Measurements from ENCODE around the gene SH3GLB1. TPM values are rescaled to one million over a fixed set of nuclear protein-coding genes. Genes with fewer than 3 reads are reported as not detected.

Gene SH3GLB1
- total and polyA plus RNA-seq, 4 donors: 26.4 to 103 (median 65.4) TPM

- no peak overlapping the region for H3K4me3 ChIP-seq (ENCODE audit: low read length in 2 of 2)
Measured at GRCh38 chr1:86747304-86747703, 42.9 kb downstream of the SH3GLB1 start.

GRCh38 chr1:86748622-86749373, 44.4 kb downstream of the SH3GLB1 start:
- no peak overlapping the region for H3K4me3 ChIP-seq (ENCODE audit: low read length in 2 of 2)
- intact Hi-C loops (cut with DNase I): no loop called here
- H3K27ac ChIP-seq (ENCODE audit: low read depth in 1 of 2, low read length in 2 of 2): no peak overlapping the region
- no peaks in the 10 kb centered on the region for H3K9me3 ChIP-seq (ENCODE audit: control insufficient read depth, low read length)
- ATAC-seq (ENCODE audit: low FRiP score): no peak
- no peaks in the 10 kb centered on the region for H3K27me3 ChIP-seq (ENCODE audit: control insufficient read depth in 1 of 2, insufficient read depth in 2 of 2, low read length in 1 of 2)
- DNase-seq: no peak
- no peaks in the 10 kb centered on the region for H3K4me1 ChIP-seq (ENCODE audit: control insufficient read depth in 1 of 2, insufficient read depth in 2 of 2, low read length in 2 of 2)
- H3K36me3 ChIP-seq (ENCODE audit: control insufficient read depth in 1 of 2, insufficient read depth in 2 of 2, low read length in 1 of 2): peaks cover 0 to 2% of the 10 kb centered on the region in 2 donors
- WGBS, 2 donors: 83 to 86% methylated on average over 4 of the region's 4 CpGs

More at GRCh38 chr1:86747304-86747703, 42.9 kb downstream of the SH3GLB1 start:
- DNase-seq (no peak), ATAC-seq (ENCODE audit: low FRiP score) (no peak)
- intact Hi-C loops (cut with DNase I): no loop called here
- H3K36me3 ChIP-seq (ENCODE audit: control insufficient read depth in 1 of 2, insufficient read depth in 2 of 2, low read length in 1 of 2): peaks cover 0 to 2% of the 10 kb centered on the region in 2 donors
- WGBS, 2 donors: 33% methylated on average over 1 of the region's 1 CpG
- H3K9me3 ChIP-seq (ENCODE audit: control insufficient read depth, low read length): no peaks in the 10 kb centered on the region
- no peaks in the 10 kb centered on the region for H3K27me3 ChIP-seq (ENCODE audit: control insufficient read depth in 1 of 2, insufficient read depth in 2 of 2, low read length in 1 of 2)
- H3K4me1 ChIP-seq (ENCODE audit: control insufficient read depth in 1 of 2, insufficient read depth in 2 of 2, low read length in 2 of 2): no peaks in the 10 kb centered on the region
- H3K27ac ChIP-seq (ENCODE audit: low read depth in 1 of 2, low read length in 2 of 2): no peak overlapping the region

GRCh38 chr1:86750076-86750475, 45.7 kb downstream of the SH3GLB1 start:
- Histone ChIP-seq H3K9me3 (ENCODE audit: control insufficient read depth, low read length) (no peaks in the 10 kb centered on the region), H3K36me3 (ENCODE audit: control insufficient read depth in 1 of 2, insufficient read depth in 2 of 2, low read length in 1 of 2) (peaks cover 0 to 2% of the 10 kb centered on the region in 2 donors), H3K4me3 (ENCODE audit: low read length in 2 of 2) (no peak overlapping the region), H3K27me3 (ENCODE audit: control insufficient read depth in 1 of 2, insufficient read depth in 2 of 2, low read length in 1 of 2) (no peaks in the 10 kb centered on the region), H3K4me1 (ENCODE audit: control insufficient read depth in 1 of 2, insufficient read depth in 2 of 2, low read length in 2 of 2) (no peaks in the 10 kb centered on the region), H3K27ac (ENCODE audit: low read depth in 1 of 2, low read length in 2 of 2) (no peak overlapping the region)
- 82% methylated on average over 1 of the region's 1 CpG for WGBS, 2 donors
- intact Hi-C loops (cut with DNase I): no loop called here
- ATAC-seq (ENCODE audit: low FRiP score) (no peak), DNase-seq (no peak)

- ATAC-seq (ENCODE audit: low FRiP score) (no peak), DNase-seq (no peak)
- H3K9me3 ChIP-seq (ENCODE audit: control insufficient read depth, low read length): no peaks in the 10 kb centered on the region
- H3K27me3 ChIP-seq (ENCODE audit: control insufficient read depth in 1 of 2, insufficient read depth in 2 of 2, low read length in 1 of 2): no peaks in the 10 kb centered on the region
- peaks cover 0 to 2% of the 10 kb centered on the region in 2 donors for H3K36me3 ChIP-seq (ENCODE audit: control insufficient read depth in 1 of 2, insufficient read depth in 2 of 2, low read length in 1 of 2)
- H3K27ac ChIP-seq (ENCODE audit: low read depth in 1 of 2, low read length in 2 of 2): no peak overlapping the region
- WGBS, 2 donors: 85 to 91% methylated on average over 5 of the region's 5 CpGs
- intact Hi-C loops (cut with DNase I): no loop called here
- no peaks in the 10 kb centered on the region for H3K4me1 ChIP-seq (ENCODE audit: control insufficient read depth in 1 of 2, insufficient read depth in 2 of 2, low read length in 2 of 2)
- H3K4me3 ChIP-seq (ENCODE audit: low read length in 2 of 2): no peak overlapping the region
Measured at GRCh38 chr1:86750530-86750929, 46.2 kb downstream of the SH3GLB1 start.

GRCh38 chr1:86751923-86752322, 47.5 kb downstream of the SH3GLB1 start:
- Histone ChIP-seq H3K4me3 (ENCODE audit: low read length in 2 of 2) (no peak overlapping the region), H3K27me3 (ENCODE audit: control insufficient read depth in 1 of 2, insufficient read depth in 2 of 2, low read length in 1 of 2) (no peaks in the 10 kb centered on the region), H3K36me3 (ENCODE audit: control insufficient read depth in 1 of 2, insufficient read depth in 2 of 2, low read length in 1 of 2) (peaks cover 0 to 2% of the 10 kb centered on the region in 2 donors), H3K9me3 (ENCODE audit: control insufficient read depth, low read length) (no peaks in the 10 kb centered on the region), H3K27ac (ENCODE audit: low read depth in 1 of 2, low read length in 2 of 2) (no peak overlapping the region), H3K4me1 (ENCODE audit: control insufficient read depth in 1 of 2, insufficient read depth in 2 of 2, low read length in 2 of 2) (no peaks in the 10 kb centered on the region)
- ATAC-seq (ENCODE audit: low FRiP score): no peak
- no peak for DNase-seq
- intact Hi-C loops (cut with DNase I): no loop called here
- 69 to 76% methylated on average over 6 of the region's 6 CpGs for WGBS, 2 donors

- H3K27ac ChIP-seq (ENCODE audit: low read depth in 1 of 2, low read length in 2 of 2): no peak overlapping the region
- intact Hi-C loops (cut with DNase I): no loop called here
- H3K9me3 ChIP-seq (ENCODE audit: control insufficient read depth, low read length): no peaks in the 10 kb centered on the region
- H3K4me1 ChIP-seq (ENCODE audit: control insufficient read depth in 1 of 2, insufficient read depth in 2 of 2, low read length in 2 of 2): no peaks in the 10 kb centered on the region
- H3K36me3 ChIP-seq (ENCODE audit: control insufficient read depth in 1 of 2, insufficient read depth in 2 of 2, low read length in 1 of 2): peaks cover 0 to 2% of the 10 kb centered on the region in 2 donors
- no peaks in the 10 kb centered on the region for H3K27me3 ChIP-seq (ENCODE audit: control insufficient read depth in 1 of 2, insufficient read depth in 2 of 2, low read length in 1 of 2)
- DNase-seq: no peak
- no peak for ATAC-seq (ENCODE audit: low FRiP score)
- no peak overlapping the region for H3K4me3 ChIP-seq (ENCODE audit: low read length in 2 of 2)
Measured at GRCh38 chr1:86753700-86754099, 49.3 kb downstream of the SH3GLB1 start.

- H3K27ac ChIP-seq (ENCODE audit: low read depth in 1 of 2, low read length in 2 of 2): no peak overlapping the region
- DNase-seq: no peak
- intact Hi-C loops (cut with DNase I): no loop called here
- 62 to 68% methylated on average over 4 of the region's 4 CpGs for WGBS, 2 donors
- H3K4me3 ChIP-seq (ENCODE audit: low read length in 2 of 2): no peak overlapping the region
- no peaks in the 10 kb centered on the region for H3K4me1 ChIP-seq (ENCODE audit: control insufficient read depth in 1 of 2, insufficient read depth in 2 of 2, low read length in 2 of 2)
- H3K9me3 ChIP-seq (ENCODE audit: control insufficient read depth, low read length): peaks cover 1% of the 10 kb centered on the region
- no peak for ATAC-seq (ENCODE audit: low FRiP score)
- H3K36me3 ChIP-seq (ENCODE audit: control insufficient read depth in 1 of 2, insufficient read depth in 2 of 2, low read length in 1 of 2): peaks cover 0 to 2% of the 10 kb centered on the region in 2 donors
- no peaks in the 10 kb centered on the region for H3K27me3 ChIP-seq (ENCODE audit: control insufficient read depth in 1 of 2, insufficient read depth in 2 of 2, low read length in 1 of 2)
Measured at GRCh38 chr1:86754265-86754974, 50.0 kb downstream of the SH3GLB1 start.

GRCh38 chr1:86756062-86756406, 51.7 kb downstream of the SH3GLB1 start:
- no peak for ATAC-seq (ENCODE audit: low FRiP score)
- H3K27ac ChIP-seq (ENCODE audit: low read depth in 1 of 2, low read length in 2 of 2): no peak overlapping the region
- no peaks in the 10 kb centered on the region for H3K36me3 ChIP-seq (ENCODE audit: control insufficient read depth in 1 of 2, insufficient read depth in 2 of 2, low read length in 1 of 2)
- H3K4me3 ChIP-seq (ENCODE audit: low read length in 2 of 2): no peak overlapping the region
- intact Hi-C loops (cut with DNase I): loop anchor here in 1 of 2 donors (5.0 kb wide), 1 partner anchor 49 kb away; no protein-coding TSS in a partner anchor
- no peaks in the 10 kb centered on the region for H3K4me1 ChIP-seq (ENCODE audit: control insufficient read depth in 1 of 2, insufficient read depth in 2 of 2, low read length in 2 of 2)
- no peaks in the 10 kb centered on the region for H3K27me3 ChIP-seq (ENCODE audit: control insufficient read depth in 1 of 2, insufficient read depth in 2 of 2, low read length in 1 of 2)
- peaks cover 2% of the 10 kb centered on the region for H3K9me3 ChIP-seq (ENCODE audit: control insufficient read depth, low read length)
- DNase-seq: no peak

Data from aorta (tissue), 5 donors.